DND-41 (cell line): ENCODE measurements around the gene NUDT19.
A peak's percentile ranks its signal among the peaks of the same experiment; 100 is the strongest.

Experiments
- ATAC-seq: fragments of 200-7000 bp; cut with Tn5 transposase; 3 replicates; pipeline ENCODE4 v1.9.1; 2021; ENCODE audit warnings: low read depth; ENCODE audit not compliant: insufficient read depth
- DNase-seq: peaks from one replicate; pipeline ENCODE4 v3.0.0-alpha.2; 2020
- H2AFZ ChIP-seq: 2 replicates; pipeline ENCODE4 v1.6.0; 2012; ENCODE audit warnings: low read depth, low read length
- H3K27ac ChIP-seq: 2 replicates; pipeline ENCODE4 v1.5.1; 2012; ENCODE audit warnings: low read length, inconsistent platforms
- H3K27me3 ChIP-seq: fragments of 200-600 bp; sonication (generic); 2 replicates; pipeline ENCODE4 v1.6.0; 2012; ENCODE audit warnings: low read length, mild to moderate bottlenecking, inconsistent platforms; ENCODE audit not compliant: insufficient read depth, poor library complexity
- H3K36me3 ChIP-seq: 2 replicates; pipeline ENCODE4 v1.5.1; 2012; ENCODE audit warnings: low read length, inconsistent platforms; ENCODE audit not compliant: insufficient read depth
- H3K4me1 ChIP-seq: 2 replicates; pipeline ENCODE4 v1.5.1; 2012; ENCODE audit warnings: mild to moderate bottlenecking, low read length; ENCODE audit not compliant: insufficient read depth
- H3K4me2 ChIP-seq: 2 replicates; pipeline ENCODE4 v1.6.0; 2012; ENCODE audit warnings: mild to moderate bottlenecking, moderate library complexity, low read length, inconsistent platforms; ENCODE audit not compliant: insufficient read depth
- H3K4me3 ChIP-seq, 2 experiments: fragments of 200-600 bp in 1 of 2; shearing (Covaris generic) in 1 of 2; 2 replicates each; pipeline ENCODE4 v1.5.1; 2012 to 2016; ENCODE audit warnings: inconsistent platforms in 2 of 2, low read length in 2 of 2, mild to moderate bottlenecking in 2 of 2, low read depth in 1 of 2, moderate library complexity in 1 of 2
- H3K79me2 ChIP-seq: 2 replicates; pipeline ENCODE4 v1.6.0; 2012; ENCODE audit warnings: low read length, inconsistent platforms; ENCODE audit not compliant: insufficient read depth
- H3K9ac ChIP-seq: 2 replicates; pipeline ENCODE4 v1.6.0; 2012; ENCODE audit warnings: low read depth, mild to moderate bottlenecking, inconsistent platforms, low read length, moderate library complexity
- H3K9me3 ChIP-seq: 2 replicates; pipeline ENCODE4 v1.5.1; 2012; ENCODE audit warnings: low read length, moderate library complexity, mild to moderate bottlenecking, inconsistent platforms; ENCODE audit not compliant: insufficient read depth, severe bottlenecking
- H4K20me1 ChIP-seq: 2 replicates; pipeline ENCODE4 v1.6.0; 2012; ENCODE audit warnings: low read length; ENCODE audit not compliant: insufficient read depth
- EZH2 ChIP-seq: IDR thresholded peaks from 3 replicates; pipeline ENCODE4 v1.6.1; 2012; ENCODE audit warnings: borderline replicate concordance, low read depth, mild to moderate bottlenecking, moderate library complexity, low read length, inconsistent platforms; ENCODE audit not compliant: severe bottlenecking
- TF ChIP-seq, protein P1 (sequence below): IDR thresholded peaks from 2 replicates; pipeline ENCODE4 v1.5.1; 2012; ENCODE audit warnings: borderline replicate concordance, low read length, moderate library complexity, mild to moderate bottlenecking; ENCODE audit not compliant: poor library complexity, severe bottlenecking; ENCODE audit errors: extremely low read depth

The NUDT19 gene

GRCh38 chr19:32717496-32717895 is 25.9 kb downstream of the NUDT19 start:
- H3K36me3 ChIP-seq = peaks cover 12% of the 10 kb centered on the region; the same call in 1 of the 2 replicates

DNA sequence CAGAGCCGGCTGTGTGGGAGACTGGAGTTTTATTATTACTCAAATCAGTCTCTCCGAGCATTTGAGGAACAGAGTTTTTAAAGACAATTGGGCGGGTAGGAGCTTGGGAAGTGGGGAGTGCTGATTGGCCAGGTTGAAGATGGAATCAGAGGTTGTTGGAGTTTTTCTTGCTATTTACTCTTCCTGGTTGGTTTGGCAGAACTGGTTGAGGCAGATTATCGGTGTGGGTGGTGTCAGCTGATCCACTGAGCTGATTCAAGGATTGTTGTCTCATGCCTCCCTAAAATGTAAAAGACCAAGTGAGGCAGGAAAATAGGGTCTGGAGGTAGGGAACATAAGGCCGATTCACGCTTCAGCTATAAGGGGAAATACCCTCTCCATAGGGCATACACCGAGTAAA is 26.7 kb downstream of the NUDT19 start:
- peaks cover 5% of the 10 kb centered on the region; the same call in 1 of the 2 replicates for H3K36me3 ChIP-seq
- DNase-seq = no peak

More at GRCh38 chr19:32717496-32717895, 25.9 kb downstream of the NUDT19 start:
- H4K20me1 ChIP-seq = no peaks in the 10 kb centered on the region
- TF ChIP-seq EZH2 = no peak
- TF ChIP-seq, protein P1, sequence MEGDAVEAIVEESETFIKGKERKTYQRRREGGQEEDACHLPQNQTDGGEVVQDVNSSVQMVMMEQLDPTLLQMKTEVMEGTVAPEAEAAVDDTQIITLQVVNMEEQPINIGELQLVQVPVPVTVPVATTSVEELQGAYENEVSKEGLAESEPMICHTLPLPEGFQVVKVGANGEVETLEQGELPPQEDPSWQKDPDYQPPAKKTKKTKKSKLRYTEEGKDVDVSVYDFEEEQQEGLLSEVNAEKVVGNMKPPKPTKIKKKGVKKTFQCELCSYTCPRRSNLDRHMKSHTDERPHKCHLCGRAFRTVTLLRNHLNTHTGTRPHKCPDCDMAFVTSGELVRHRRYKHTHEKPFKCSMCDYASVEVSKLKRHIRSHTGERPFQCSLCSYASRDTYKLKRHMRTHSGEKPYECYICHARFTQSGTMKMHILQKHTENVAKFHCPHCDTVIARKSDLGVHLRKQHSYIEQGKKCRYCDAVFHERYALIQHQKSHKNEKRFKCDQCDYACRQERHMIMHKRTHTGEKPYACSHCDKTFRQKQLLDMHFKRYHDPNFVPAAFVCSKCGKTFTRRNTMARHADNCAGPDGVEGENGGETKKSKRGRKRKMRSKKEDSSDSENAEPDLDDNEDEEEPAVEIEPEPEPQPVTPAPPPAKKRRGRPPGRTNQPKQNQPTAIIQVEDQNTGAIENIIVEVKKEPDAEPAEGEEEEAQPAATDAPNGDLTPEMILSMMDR = no peak
- no peak for ATAC-seq
- H3K9me3 ChIP-seq = no peaks in the 10 kb centered on the region
- no peak overlapping the region for H3K27ac ChIP-seq
- no peaks in the 10 kb centered on the region for H3K4me1 ChIP-seq
- H3K4me3 ChIP-seq = no peak overlapping the region
- no peak overlapping the region for H2AFZ ChIP-seq
- no peaks in the 10 kb centered on the region for H3K27me3 ChIP-seq
- no peak for DNase-seq
- H3K79me2 ChIP-seq = no peaks in the 10 kb centered on the region
- H3K9ac ChIP-seq = no peak overlapping the region
- H3K4me2 ChIP-seq = no peak overlapping the region

DNA sequence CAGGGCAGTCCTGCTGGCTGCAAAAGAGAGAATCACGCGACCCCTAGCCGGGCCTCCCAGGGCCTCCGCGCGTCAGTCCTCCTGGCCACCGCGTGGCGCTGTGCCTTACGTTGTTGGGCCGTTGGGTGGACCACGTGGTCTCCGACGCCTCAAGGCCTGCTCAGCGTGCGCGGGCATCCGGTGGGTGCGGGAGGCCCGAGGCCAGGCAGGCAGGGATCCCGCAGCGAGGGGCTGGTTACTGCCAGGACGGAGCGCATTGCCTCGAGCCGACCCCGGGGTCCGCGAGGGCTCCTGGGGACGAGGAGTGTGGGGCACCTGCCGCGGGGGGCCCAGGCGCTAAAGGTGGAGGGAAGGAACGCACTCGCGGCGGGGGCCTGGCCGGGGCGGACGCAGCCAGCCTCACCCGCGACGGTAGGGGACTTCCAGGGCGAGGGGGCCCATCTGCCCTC is 28.0 kb downstream of the NUDT19 start, which contains the start of gene TDRD12:
Gene TDRD12 (plus strand): TSS at position 157 of the 449 bp plus-strand sequence. CDS start 306 bp downstream, outside the sequence.
- H2AFZ ChIP-seq = no peak within 1 kb of the TSS
- H3K27me3 ChIP-seq = no peaks in the 10 kb centered on the region
- no peak within 1 kb of the TSS for H3K9ac ChIP-seq
- DNase-seq (no peak), ATAC-seq (no peak)
- no peaks in the 10 kb centered on the region for H3K79me2 ChIP-seq
- H3K36me3 ChIP-seq = no peaks in the 10 kb centered on the region
- no peak for TF ChIP-seq EZH2
- TF ChIP-seq, protein P1 = peak; percentile 19
- no peaks in the 10 kb centered on the region for H3K4me1 ChIP-seq
- H3K4me2 ChIP-seq = no peak within 1 kb of the TSS
- H3K27ac ChIP-seq = no peak within 1 kb of the TSS
- H4K20me1 ChIP-seq = no peaks in the 10 kb centered on the region
- no peak within 1 kb of the TSS for H3K4me3 ChIP-seq
- no peaks in the 10 kb centered on the region for H3K9me3 ChIP-seq

More for the DNA sequence above, 26.7 kb downstream of the NUDT19 start:
- no peak for TF ChIP-seq EZH2
- TF ChIP-seq, protein P1 = no peak
- no peak overlapping the region for H2AFZ ChIP-seq
- H3K9ac ChIP-seq = no peak overlapping the region
- H3K27me3 ChIP-seq = no peaks in the 10 kb centered on the region
- no peak overlapping the region for H3K27ac ChIP-seq
- H3K9me3 ChIP-seq = no peaks in the 10 kb centered on the region
- H3K79me2 ChIP-seq = no peaks in the 10 kb centered on the region
- no peak overlapping the region for H3K4me2 ChIP-seq
- no peaks in the 10 kb centered on the region for H3K4me1 ChIP-seq
- H4K20me1 ChIP-seq = no peaks in the 10 kb centered on the region
- ATAC-seq = 0 out of 3 replicates have a peak, but pooled peaks have one; percentile 14
- no peak overlapping the region for H3K4me3 ChIP-seq
